ENCODE data around the gene CD244.

DNA sequence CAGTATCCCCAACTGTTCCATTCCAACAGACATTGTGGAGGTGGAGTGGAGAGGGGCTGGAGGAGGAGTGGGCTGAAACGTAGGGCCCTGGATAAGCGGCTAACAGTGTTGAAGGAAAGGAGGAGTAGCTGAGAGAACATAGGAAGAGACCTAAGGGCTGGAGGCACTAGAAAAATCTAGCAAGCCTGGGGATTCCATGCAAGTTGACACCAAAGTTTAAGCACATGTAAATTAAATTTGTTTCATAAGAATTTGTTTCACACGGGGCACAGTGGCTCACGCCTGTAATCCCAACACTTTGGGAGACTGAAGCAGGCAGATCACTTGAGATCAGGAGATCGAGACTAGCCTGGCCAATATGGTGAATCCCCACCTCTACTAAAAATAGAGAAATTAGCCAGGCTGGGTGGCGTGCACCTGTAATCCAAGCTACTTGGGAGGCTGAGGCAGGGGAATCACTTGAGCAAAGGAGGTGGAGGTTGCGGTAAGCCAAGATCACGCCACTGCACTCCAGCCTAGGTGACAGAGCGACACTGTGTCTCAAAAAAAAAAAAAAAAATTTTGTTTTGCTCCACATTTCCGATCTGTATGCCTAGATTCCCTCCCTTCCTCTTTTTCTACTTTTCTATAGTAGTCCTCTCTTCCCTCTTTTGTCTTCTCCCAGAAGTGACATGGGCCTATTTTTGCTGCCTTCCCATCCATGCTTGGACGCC is 530 bp upstream of the CD244 start:
- TF ChIP-seq ZNF274 (IDR thresholded peaks at IDR 0.05; ENCODE audit: low read depth, low read length) (no peak), SUZ12 (IDR thresholded peaks at IDR 0.05; ENCODE audit: extremely low read depth, insufficient read depth, insufficient read length) (no peak)

Measured in NT2/D1 (cell line).